T1000 (cell line): Measurements from ENCODE around the gene ZDHHC11B.
"Not testable (repeated sequence)": the region's sequence is repeated elsewhere in the genome, so short reads cannot be mapped to it uniquely, and the experiment has no call there.

ENCODE experiments used
- DNase-seq: peaks from one replicate; lab custom pipeline; 2025; ENCODE audit warnings: mixed read lengths; lab: John Stamatoyannopoulos, UW

The ZDHHC11B gene

DNA sequence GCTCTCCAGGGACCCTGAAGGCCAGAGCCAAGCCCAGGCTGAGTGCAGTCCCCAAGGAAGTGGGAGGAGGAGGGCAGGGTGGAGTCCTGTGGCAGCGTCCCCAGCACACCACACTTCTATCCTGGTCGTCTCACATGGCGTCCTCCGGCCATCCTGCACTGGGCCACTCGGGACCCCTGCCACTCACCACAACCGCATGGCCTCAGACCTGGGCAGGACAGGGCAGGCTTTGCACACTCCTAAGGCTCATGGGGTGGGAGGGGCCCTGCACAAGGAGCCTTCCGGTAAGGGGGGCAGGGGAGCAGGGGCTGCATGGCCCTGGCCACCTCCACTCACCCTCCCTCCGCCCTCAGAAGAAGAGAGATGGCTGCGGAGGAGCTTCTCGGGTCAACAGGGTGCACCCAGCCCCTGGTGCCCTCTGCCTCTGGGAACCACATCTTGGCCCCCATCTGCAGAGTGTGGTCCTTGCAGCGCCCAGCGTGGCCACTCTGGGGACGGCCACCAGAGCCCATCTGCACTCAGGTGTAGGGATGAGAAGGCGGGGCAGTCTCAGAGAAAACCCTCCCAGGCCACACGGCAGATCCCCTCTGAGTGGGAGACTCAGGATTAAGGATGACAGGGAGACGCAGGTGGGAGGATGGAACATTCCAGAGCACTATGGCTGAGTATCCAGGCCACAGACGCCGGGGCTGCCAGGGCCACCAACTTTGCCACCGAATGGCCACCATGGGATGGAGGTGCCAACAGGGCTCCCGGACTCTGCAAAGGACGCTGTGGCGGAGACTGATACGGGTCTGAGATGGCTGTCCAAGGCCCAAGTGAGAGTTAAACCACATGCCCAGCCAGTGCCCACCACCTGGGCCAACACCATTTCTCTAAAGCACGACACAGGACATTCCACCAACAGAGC lies 99.0 kb downstream of the ZDHHC11B start:
- no peak for DNase-seq

DNA sequence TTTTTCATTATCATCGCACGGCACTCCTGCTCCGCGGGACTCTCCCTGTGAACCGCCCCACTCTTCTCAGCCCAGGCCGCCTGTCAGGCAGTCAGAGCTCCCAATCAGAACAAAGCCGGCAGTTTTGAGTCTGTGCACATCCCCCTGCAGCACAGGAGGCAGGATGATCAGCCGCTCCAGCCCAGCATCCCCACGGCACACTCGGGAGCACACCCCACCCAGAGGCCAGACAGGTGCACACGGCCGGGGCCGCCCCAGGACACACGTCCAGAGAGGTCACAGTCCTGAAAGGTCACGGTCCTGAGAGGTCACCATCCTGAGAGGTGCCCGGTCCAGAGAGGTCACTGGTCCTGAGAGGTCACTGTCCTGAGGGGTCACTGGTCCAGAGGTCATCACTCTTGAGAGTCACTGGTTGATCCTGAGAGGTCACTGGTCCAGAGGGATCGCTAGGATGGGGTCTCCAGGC lies 99.7 kb downstream of the ZDHHC11B start:
- no peak for DNase-seq

DNA sequence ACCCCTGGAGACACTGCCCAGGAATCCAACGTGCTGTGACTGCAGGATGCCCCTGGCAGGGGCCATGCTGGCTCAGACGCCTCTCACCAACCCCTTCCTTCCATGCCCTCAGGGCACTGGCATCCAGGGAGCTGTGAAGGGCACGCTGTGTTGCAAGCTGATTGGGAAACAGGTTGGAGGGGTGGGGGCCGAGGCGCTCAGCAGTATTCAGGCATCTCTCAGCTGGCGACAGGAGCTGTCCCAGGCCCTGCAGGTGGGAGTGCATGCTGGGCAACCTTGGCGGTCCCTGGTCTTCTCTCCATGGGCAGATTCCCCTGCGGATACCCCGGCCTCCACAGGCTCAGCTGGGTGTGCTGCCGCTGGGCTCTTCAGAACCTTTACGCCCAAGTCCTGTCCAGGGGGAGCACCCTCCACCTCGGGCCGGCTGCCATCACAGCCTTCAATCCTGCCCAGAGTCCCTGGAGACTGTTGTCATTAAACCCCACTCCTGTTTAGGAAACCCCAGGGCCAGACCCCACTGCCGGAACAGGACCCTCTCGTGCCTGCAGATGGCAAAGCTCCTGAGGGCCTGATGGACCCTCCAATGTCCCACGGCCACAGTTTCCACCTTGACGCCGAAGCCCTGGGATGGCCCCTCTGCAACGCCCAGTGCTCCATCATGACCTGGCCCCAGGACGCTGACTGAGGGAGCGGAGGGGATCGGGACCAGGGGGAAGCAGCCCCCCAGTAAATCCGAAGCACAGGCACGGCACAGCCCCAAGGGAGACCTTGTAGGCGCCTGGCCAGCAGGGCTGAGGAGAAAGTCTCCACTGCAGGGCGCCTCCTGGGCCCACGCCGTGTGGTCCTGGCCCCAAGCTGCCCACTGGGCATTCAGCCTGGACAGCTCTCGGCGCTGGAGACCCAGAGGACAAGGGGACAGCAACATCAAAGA lies 100.7 kb downstream of the ZDHHC11B start:
- DNase-seq: no peak

DNA sequence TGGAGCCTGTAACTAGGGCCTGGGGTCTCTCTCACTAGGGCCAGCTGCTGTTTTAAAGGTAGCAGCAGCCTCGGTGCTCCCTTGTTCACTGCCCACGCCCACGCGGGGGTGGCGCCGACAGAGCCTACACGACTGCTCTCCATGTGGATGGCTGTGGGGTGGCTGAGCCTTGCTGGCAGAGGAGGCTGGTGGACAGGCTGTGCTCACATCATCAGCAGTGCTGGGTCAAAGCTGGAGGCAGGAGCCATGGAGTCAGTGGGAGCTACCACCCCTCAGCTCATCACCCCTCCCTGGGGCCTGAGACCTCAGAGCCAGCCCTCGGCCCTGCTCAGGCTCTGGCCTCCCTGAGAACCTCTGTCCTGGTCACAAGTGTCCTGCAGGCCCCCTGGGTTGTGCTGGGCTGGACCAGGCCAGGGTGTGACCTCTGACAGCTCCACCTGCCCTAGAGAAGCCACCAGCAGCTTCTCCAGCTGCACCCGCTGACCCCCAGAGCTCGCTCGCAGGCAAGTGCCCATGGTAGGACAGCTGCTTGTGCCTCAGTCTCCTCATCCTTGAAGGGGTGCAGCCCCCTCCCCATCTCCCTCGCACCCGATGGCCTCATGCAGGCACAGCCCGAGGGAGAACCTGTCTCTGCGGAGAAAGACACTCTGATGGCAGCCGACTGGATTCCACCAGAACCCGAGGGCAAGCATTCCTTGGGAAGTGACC lies 101.7 kb downstream of the ZDHHC11B start:
- DNase-seq: not testable (repeated sequence)

DNA sequence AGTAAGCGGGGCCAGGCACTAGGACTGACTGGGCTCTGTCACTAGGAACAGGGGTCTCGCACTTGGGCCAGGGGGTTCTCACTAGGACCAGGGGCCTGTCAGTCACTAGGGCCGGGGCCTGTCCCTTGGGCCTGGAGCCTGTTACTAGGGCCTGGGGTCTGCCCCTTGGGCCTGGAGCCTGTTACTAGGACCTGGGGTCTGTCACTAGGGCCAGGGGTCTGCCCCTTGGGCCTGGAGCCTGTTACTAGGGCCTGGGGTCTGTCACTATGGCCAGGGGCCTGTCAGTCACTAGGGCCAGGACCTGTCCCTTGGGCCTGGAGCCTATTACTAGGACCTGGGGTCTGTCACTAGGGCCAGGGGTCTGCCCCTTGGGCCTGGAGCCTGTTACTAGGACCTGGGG lies 102.3 kb downstream of the ZDHHC11B start:
- DNase-seq: not testable (repeated sequence)

DNA sequence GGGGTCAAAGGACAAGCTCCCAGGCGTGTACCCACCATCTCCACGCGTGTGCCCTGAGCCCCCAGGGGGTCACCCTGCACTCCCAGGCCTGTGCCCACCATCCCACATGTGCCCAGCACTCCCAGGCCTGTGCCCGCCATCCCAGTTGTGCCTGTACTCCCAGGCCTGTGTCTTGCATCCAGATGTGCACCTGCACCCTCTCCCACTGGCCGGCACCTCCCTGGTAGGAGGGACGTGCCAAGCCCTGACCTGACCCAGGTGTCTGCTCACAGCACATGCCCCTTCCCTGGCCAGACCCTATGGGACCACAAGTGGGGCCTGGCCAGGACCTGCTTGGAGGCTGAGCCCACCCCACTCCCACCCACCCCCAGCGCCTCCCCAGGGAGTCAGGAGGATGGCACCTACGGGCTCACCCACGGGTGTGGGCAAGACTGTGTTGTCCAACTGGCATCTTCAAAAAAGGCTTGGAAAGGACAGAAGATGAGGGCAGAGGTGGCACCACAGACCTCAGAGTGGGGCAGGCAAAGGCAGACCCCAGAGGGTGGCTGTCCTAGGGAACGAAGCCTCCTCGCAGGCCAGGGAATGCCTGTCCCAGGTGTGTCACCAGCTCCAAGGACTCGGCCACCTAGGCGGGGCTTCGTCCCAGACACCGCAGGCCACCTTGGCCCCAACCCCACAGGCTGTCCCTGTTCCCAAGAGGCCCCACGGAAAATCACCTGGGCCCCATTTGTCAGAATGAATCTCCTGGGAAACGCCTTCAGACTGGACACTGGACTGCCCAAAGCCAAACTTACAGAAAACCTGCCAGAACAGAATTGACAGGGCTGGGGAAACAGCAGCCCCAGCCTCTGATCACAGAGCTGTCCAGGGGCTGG lies 103.0 kb downstream of the ZDHHC11B start:
- DNase-seq: not testable (repeated sequence)

DNA sequence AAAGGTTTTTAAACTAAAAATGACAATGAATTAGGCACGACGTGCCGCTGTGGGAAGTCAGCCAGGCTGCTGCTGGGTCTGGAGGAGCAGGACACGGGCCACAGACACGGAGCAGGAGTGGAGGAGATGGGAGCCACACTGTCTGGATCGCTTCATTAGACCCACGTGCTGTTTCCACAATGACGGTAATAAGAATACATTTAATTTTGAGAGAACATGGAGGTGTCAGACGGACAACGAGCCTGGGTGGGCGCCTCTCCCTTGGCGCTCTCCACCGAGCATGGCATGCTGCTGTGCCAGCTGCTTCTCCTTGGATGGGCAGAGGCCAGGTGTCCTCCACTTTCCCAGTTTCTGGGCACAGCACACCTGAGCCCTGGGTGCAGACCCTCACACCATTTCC lies 103.7 kb downstream of the ZDHHC11B start:
- DNase-seq: not testable (repeated sequence)

DNA sequence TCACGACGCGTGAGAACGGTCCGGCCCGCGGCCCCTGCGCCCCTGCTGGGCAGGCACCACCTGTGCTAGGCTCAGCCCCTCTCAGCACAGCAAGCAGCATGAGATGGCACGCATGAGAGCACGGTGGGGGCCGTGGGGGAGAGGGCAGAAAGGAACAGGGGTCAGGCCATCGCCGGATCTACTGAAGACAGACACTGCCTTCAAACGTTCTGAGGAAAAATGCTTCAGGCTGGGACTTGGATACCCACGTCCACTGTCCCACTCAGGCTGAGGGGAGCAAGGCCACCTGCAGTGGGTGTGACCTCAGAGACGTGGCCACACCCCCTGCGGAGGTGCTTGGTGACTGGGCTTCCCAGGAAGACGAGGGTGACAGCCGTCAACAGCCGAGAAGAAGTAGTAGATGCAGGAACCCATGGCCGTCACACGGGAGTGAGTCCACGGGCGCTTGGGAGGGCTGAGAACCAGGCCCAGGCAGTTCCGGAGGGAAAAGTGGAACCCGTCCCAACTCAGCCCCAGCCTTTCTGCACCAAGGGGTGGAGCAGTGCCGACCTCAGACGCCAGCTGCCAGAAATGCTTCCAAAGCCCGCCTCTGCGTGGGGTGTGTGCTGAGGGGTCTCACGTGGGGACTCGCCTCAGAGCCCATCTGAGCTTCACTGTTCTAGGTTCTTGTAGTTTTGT lies 104.3 kb downstream of the ZDHHC11B start:
- DNase-seq: not testable (repeated sequence)

DNA sequence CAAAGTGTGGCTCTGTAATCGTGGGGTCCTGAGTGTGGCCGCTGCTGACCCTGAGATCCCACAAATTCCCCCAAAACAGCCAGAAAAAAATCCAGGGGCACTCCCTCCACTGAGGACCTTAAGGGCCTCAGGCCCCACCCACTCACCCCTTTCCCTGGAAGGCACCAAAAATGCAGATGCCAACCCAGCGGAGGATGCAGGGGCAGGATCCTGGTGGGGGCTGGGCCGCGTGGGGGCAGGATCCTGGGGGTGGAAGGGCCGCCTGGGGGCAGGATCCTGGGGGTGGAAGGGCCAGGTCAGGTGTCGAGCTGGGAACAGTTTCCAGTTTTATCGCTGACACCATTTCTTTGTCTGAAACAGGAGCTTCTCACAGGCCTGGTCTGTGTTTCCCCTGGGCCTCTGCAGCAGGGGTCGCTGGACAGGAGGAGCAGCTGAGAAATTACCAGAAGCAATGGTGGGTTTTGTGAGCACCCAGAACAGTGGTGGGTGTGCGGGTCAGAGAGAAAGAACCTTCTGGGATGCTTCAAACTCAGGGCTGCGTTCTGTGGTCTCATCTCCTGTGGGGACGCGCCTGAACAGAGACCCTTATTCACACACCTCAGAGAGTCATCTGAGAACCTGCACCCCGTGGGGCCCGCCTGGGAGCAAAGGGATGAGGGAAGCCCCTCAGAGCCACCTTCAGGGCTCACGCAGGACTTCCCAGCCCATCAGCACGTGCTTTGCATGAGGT lies 105.2 kb downstream of the ZDHHC11B start:
- not testable (repeated sequence) for DNase-seq

DNA sequence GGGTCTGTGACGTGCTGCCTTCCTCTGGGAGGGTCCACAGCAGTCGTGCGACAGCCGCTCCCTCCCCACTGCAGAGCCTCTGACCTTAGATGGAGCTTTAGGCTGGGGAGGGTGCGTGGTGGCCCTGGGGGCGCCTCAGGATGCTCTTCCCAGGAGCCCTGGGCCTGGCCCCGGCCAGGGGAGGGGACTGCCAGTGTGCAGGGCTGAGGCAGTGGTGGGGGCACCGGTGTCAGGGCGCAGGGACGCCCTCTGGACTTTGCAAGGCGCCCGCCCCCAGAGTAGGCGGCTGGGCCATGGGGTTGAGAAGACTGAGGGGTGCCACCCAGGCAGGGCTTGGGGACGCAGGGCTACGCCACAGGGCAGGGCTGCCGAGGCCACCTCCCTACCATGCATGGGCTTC lies 106.0 kb downstream of the ZDHHC11B start:
- DNase-seq: not testable (repeated sequence)

DNA sequence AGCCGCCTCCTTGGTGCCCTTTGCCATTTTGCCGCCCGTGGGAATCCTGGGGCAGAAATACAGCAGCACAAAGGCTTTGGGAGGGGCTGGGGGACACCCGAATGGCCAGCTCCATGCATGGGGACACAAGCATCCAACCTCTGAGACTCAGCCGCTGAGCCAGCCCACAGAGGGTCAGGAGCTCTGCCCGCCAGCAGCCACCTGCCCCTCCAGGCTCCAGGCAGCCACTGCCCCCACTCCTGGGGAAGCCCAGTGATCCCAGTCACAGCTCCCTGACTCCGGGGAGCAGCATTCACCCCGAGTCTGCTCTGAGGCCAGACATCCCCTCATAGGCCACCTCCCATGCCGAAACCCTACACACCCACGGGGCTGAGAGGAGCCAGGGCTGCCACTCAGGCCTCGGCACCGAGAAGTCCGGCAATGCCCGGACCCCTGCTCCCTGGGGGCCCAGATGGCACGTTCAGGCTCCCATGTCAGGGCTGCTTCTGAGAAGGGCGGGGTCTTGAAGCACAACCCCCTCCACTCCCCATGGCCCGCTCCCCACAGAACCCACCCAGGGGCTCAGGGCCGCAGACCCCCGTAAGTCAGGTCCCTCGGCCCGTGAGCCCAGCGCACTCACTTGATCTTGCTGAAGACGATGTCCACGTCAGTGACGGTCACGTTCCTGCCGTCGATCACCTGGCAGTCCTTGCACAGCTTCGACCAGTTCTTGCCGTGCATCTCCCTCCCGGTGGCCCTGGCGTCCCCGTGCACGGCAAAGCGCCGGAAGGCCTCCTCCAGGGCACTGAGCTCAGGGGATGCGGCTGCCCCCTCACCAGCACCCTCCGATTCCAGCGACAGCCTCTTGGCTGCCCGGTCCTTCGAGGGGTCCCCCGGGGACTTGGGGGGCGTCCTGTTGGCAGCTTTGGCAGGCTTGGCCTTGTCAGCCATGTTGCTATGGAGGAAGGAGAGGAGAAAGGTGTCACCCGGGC lies 107.1 kb downstream of the ZDHHC11B start:
- no peak for DNase-seq

DNA sequence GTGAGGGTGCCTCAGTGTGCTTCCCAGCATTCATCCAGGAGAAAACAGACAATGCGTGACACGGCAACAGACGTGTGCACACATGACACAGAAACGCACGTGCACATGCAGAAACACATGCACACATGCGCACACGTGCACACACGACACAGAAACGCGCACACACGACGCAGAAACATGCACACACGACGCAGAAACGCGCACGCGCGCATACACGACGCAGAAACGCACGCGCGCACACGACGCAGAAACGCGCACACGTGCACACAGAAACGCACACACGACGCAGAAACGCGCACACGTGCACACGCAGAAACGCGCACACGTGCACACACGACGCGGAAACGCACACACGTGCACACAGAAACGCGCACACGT lies 107.8 kb downstream of the ZDHHC11B start:
- no peak for DNase-seq

DNA sequence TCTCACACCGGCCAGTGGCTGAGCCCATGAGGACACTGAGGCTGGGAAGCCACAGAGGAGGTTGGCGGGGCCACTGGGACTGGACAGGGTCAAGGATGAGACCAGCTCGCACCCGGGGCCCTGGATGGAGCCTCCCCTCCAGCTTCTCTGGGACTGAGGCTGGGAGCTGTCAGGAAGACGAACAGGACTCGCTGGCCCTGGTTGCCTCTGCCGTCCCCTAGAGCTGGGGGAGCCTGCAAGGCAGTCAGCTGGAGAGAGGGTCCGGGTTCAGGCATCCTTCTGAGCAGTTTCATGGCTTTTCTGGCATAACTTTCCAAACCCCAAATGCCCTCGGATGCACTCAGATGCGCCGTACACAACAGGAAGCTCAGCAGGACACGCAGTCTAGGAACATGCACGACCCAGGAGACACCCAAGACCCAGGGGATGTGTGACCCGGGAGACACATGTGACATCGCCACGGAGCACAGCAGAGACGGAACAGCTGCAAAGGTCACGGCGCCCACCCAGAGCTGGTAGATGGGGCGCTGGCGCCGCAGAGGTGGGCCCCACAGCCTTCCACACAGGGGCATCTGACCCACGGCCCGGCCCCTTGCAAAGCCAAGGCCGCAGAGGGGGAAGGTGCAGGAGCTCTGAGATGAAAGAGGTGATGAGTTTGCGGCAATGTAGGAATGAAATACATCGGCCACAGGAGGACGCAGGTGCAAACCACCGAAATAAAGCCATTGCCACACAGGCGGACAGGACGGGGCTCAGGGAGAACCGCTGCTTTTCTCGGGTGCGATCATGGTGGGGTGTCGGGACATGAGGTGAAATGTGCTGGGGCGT lies 108.4 kb downstream of the ZDHHC11B start:
- DNase-seq: no peak

DNA sequence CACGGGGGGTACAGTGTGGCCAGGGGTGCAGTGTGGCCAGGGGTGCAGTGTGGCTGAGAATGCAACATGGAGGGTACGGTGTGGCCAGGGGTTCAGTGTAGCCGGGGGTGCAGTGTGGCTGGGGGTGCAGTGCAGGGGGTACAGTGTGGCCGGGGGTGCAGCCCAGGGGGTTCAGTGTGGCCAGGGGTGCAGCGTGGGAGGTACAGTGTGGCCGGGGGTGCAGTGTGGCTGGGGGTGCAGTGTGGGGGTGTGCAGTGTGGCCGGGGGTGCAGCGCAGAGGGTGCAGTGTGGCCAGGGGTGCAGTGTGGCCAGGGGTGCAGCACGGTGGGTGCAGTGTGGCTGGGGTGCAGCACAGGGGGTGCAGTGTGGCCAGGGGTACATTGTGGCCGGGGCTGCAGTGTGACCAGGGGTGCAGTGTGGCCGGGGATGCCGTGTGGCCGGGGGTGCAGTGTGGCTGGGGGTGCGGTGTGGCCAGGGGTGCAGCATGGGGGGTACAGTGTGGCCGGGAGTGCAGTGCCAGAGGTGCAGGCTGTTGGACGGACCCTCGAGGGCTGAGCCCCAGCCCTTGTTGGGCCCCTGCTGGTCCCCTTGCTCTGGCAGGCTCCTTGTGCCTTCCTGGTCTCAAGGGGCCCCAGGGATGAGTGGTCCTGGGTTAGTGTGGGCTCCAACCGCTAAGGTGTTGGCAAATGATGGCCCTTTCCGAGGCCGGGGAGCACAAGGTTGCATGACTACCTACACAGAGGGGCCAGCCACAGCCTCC lies 109.2 kb downstream of the ZDHHC11B start:
- no peak for DNase-seq

DNA sequence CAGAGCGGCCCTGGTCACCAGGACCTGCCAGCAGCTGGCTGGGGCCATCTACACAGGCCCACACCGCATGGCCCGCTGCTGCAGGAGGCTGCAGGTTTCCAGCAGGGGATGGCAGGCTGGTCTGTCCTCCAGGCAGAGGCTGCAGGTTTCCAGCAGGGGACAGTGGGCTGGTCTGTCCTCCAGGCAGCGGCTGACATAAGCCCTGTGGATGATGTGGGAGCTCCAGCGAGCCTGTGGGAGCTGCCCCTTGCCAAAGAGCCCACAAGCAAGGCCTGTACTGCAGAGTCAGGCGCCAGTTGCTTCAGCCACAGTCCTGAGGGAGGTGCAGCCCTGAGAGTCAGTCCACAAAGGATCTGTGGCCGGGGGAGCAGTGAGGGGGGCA lies 109.9 kb downstream of the ZDHHC11B start:
- no peak for DNase-seq

DNA sequence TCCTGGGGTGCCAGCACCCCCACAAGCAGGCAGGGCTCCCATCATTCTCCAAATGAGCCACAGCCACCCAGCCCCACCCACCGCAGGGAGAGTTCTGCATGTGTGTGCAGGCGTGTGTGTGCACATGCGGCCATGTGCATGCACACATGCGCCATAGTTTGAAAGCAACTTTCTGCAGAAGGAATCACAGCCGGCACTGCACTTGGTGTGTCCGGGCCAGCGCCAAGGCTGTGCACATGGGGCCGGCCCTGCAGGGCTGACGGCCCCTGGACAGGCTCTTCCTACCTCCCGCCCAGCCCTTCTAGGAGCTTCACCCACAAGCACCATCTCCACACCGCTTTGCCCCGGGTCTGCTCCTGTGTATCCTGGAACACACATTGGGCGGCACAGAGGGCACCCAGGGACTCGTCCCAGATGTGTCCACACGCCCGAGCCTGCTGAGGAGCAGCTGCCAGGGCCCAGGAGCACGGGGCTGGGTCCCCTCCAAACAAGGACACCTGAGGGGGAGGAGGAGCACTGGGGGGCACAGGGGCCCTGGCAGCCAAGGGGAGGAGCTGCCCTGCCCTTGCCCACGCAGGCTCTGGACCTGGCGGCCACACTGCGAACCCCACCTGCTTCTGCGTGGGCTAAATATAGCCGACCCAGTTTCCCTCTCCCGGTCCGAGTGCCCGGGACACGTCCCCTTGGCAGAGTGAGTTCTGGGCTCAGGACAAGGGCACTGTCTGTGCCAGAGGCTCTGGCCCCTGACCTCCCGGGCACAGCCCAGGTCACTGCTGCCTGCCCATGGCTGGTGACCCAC lies 110.5 kb downstream of the ZDHHC11B start:
- DNase-seq: no peak
